SK-N-SH (cell line): Measurements from ENCODE around the gene ZNF580. TPM values are rescaled to one million over a fixed set of nuclear protein-coding genes. Genes with fewer than 3 reads are reported as not detected.

ENCODE experiments used
- CTCF ChIA-PET: fragments of 300-600, 350-600 bp; formaldehyde crosslinking; extraction: SDS; loops from one replicate; lab custom pipeline; 2021; lab: Yijun Ruan, JAX
- POLR2A ChIA-PET: fragments of 350-600 bp; sonication (Branson Sonifier 250); formaldehyde crosslinking; extraction: SDS; loops from one replicate; lab custom pipeline; 2020; ENCODE audit warnings: antibody characterized with exemption, inconsistent platforms; lab: Yijun Ruan, JAX
- DNase-seq: peaks from one replicate; pipeline ENCODE4 v3.0.0; 2012
- H2AFZ ChIP-seq: fragments of 200-600 bp; sonication (generic); 2 replicates; pipeline ENCODE4 v1.8.1; 2016; ENCODE audit warnings: antibody characterized with exemption, mild to moderate bottlenecking, low read depth
- H3F3A ChIP-seq: fragments of 200-600 bp; sonication (generic); replicated peaks from 2 replicates; pipeline ENCODE3; 2016; ENCODE audit warnings: antibody characterized with exemption, mild to moderate bottlenecking; ENCODE audit not compliant: insufficient read depth
- H3K27ac ChIP-seq, 2 experiments: fragments of 200-500 bp in 1 of 2; fragments of 200-600 bp in 1 of 2; sonication (Bioruptor generic) in 1 of 2; sonication (generic), shearing (Covaris generic) in 1 of 2; 2 replicates each; pipeline versions ENCODE4 v1.5.1 to v1.6.1; 2014 to 2016; ENCODE audit warnings: low read depth in 2 of 2, inconsistent platforms in 1 of 2, low read length in 1 of 2, mild to moderate bottlenecking in 1 of 2, mixed read lengths in 1 of 2
- H3K27me3 ChIP-seq: fragments of 200-600 bp; sonication (generic), shearing (Covaris generic); 2 replicates; pipeline ENCODE4 v1.6.1; 2016; ENCODE audit warnings: mixed run types; ENCODE audit not compliant: insufficient read depth
- H3K36me3 ChIP-seq, 2 experiments: fragments of 200-500 bp in 1 of 2; fragments of 200-600 bp in 1 of 2; sonication (Bioruptor generic) in 1 of 2; sonication (generic) in 1 of 2; replicated peaks in 1 of 2; 2 replicates each; pipeline versions ENCODE3 to v1.5.1; 2014 to 2016; ENCODE audit warnings: low read length in 1 of 2, mild to moderate bottlenecking in 1 of 2; ENCODE audit not compliant: insufficient read depth in 2 of 2, control insufficient read depth in 1 of 2
- H3K4me1 ChIP-seq, 2 experiments: fragments of 200-500 bp in 1 of 2; fragments of 200-600 bp in 1 of 2; sonication (Bioruptor generic) in 1 of 2; sonication (generic), shearing (Covaris generic) in 1 of 2; 2 replicates each; pipeline versions ENCODE4 v1.5.1 to v1.6.1; 2014 to 2016; ENCODE audit warnings: low read depth in 1 of 2, low read length in 1 of 2, mixed run types in 1 of 2; ENCODE audit not compliant: insufficient read depth in 2 of 2, control insufficient read depth in 1 of 2
- H3K4me2 ChIP-seq: fragments of 200-600 bp; sonication (generic), shearing (Covaris generic); 2 replicates; pipeline ENCODE4 v1.6.1; 2017; ENCODE audit warnings: mixed run types
- H3K4me3 ChIP-seq, 2 experiments: fragments of 200-500 bp in 1 of 2; fragments of 200-600 bp in 1 of 2; sonication (Bioruptor generic) in 1 of 2; sonication (generic), shearing (Covaris generic) in 1 of 2; 2 replicates each; pipeline versions ENCODE4 v1.5.1 to v1.8.1; 2014 to 2016; ENCODE audit warnings: low read depth in 2 of 2, inconsistent platforms in 1 of 2, low read length in 1 of 2, mild to moderate bottlenecking in 1 of 2, mixed read lengths in 1 of 2, moderate library complexity in 1 of 2
- H3K79me2 ChIP-seq: fragments of 200-600 bp; sonication (generic); 2 replicates; pipeline ENCODE4 v1.8.1; 2017; ENCODE audit warnings: mild to moderate bottlenecking; ENCODE audit not compliant: insufficient read depth
- H3K9ac ChIP-seq: fragments of 200-600 bp; sonication (generic); 2 replicates; pipeline ENCODE4 v1.6.1; 2017; ENCODE audit warnings: mixed run types
- H3K9me2 ChIP-seq: fragments of 200-600 bp; sonication (generic); 2 replicates; pipeline ENCODE4 v1.6.1; 2017; ENCODE audit warnings: mixed run types
- H3K9me3 ChIP-seq: fragments of 200-600 bp; sonication (generic); 2 replicates; pipeline ENCODE4 v1.6.1; 2017; ENCODE audit warnings: mixed run types, mild to moderate bottlenecking, moderate library complexity
- H4K20me1 ChIP-seq: fragments of 200-600 bp; sonication (generic); 2 replicates; pipeline ENCODE4 v1.6.1; 2017; ENCODE audit warnings: mild to moderate bottlenecking, mixed run types; ENCODE audit not compliant: insufficient read depth
- ELF1 ChIP-seq: IDR thresholded peaks from 2 replicates; pipeline ENCODE4 v1.4.0; 2012
- EP300 ChIP-seq, 2 experiments: IDR thresholded peaks; 2 replicates each; pipeline versions ENCODE4 v1.4.0 to v1.6.1; 2012; ENCODE audit warnings: borderline replicate concordance in 1 of 2, low read depth in 1 of 2, low read length in 1 of 2
- EZH2phosphoT487 ChIP-seq: fragments of 200-600 bp; sonication (generic); IDR thresholded peaks from 2 replicates; pipeline ENCODE4 v1.6.1; 2017; ENCODE audit warnings: low read depth, mixed run types, mild to moderate bottlenecking, antibody characterized with exemption, moderate library complexity, borderline replicate concordance
- FOXM1 ChIP-seq: IDR thresholded peaks from 2 replicates; pipeline ENCODE4 v1.4.0; 2012; ENCODE audit warnings: low read depth, mild to moderate bottlenecking
- GABPA ChIP-seq: IDR thresholded peaks from 2 replicates; pipeline ENCODE4 v1.4.0; 2012; ENCODE audit warnings: low read depth, mild to moderate bottlenecking
- GATA2 ChIP-seq: sonication (generic); formaldehyde crosslinking; IDR thresholded peaks from 2 replicates; pipeline ENCODE4 v1.5.0; 2020; ENCODE audit warnings: mild to moderate bottlenecking, missing genetic modification reagents
- IRF3 ChIP-seq: fragments of 150-350 bp; IDR thresholded peaks from 2 replicates; pipeline ENCODE4 v1.6.1; 2016; ENCODE audit warnings: mild to moderate bottlenecking, low read depth, low read length
- JUND ChIP-seq: IDR thresholded peaks from 2 replicates; pipeline ENCODE4 v1.4.0; 2012
- MEF2A ChIP-seq: IDR thresholded peaks from 2 replicates; pipeline ENCODE4 v1.4.0; 2012; ENCODE audit warnings: low read depth, borderline replicate concordance
- NFIC ChIP-seq: IDR thresholded peaks from 2 replicates; pipeline ENCODE4 v1.4.0; 2012; ENCODE audit warnings: borderline replicate concordance
- RFX5 ChIP-seq: IDR thresholded peaks from 2 replicates; pipeline ENCODE4 v1.6.1; 2012; ENCODE audit warnings: mild to moderate bottlenecking, improper control_type of control experiment, low read length
- RXRA ChIP-seq: IDR thresholded peaks from 2 replicates; pipeline ENCODE4 v1.4.0; 2012; ENCODE audit warnings: low read depth, mild to moderate bottlenecking, borderline replicate concordance
- TCF12 ChIP-seq: IDR thresholded peaks from 2 replicates; pipeline ENCODE4 v1.4.0; 2012
- YY1 ChIP-seq: IDR thresholded peaks from 2 replicates; pipeline ENCODE4 v1.4.0; 2012; ENCODE audit warnings: low read depth, mild to moderate bottlenecking
- WGBS: methylation state at CpG from one replicate; pipeline ENCODE4 v1.1.6; 2017; ENCODE audit warnings: low lambda C conversion rate; 5-methylcytosine and 5-hydroxymethylcytosine counted together
- polyA plus RNA-seq, 3 experiments: library from polyadenylated mRNA; depleted of rRNA; stranded (reverse); fragments of >200 nt; gene quantifications; 2 replicates each; pipeline ENCODE4 v1.2.3, GENCODE V29; 2012
- TF ChIP-seq, protein P1 (sequence below): IDR thresholded peaks from 2 replicates; pipeline ENCODE4 v1.6.1; 2012; ENCODE audit warnings: mild to moderate bottlenecking, low read depth, low read length, moderate library complexity

The ZNF580 gene
- polyA plus RNA-seq, 1 of the 3 experiments (the other 2 are of a cell fraction) = 21.9 TPM

DNA sequence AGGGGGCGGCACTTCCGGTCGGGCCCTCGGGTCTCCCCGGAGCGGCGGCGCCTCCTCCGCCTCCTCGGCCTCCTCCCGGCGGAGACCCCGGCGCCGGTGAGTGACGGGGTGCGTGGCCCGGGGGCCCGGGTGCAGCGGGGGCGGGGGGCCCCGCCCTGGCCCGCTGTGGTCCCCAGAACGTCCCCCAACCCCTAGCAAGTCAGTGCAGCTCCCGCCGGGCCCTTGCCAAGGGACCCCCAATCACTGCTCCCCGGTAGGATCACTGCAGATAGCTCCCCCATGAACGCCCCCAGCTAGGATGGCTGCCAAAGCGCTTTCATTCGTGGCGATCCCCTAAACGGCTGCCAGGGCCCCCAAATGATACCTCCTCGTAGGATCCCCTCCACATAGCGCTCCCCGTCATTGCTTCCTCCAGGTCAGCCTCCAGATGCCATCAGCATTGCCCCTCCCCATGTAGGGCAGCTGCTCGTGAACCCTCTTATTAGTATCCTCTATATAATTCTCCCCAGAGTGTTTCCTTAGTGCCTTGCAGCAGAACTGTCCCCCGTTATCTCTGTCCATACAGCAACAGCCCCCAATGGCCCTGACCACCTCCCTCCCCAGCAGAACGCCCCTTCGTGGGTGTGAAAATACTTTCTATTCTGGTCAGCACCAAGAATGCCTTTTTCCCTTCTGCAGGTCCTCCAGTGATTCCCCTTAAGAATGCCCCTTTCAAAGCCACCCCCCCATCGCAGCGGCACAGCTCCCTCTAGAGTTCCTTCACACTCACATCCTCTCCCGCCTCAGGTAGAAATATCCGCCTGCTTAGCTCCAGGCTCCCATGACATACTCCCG, 34.9 kb upstream of the ZNF580 start, which contains the start of gene ZNF865 (continued):
- TF ChIP-seq, protein P1, sequence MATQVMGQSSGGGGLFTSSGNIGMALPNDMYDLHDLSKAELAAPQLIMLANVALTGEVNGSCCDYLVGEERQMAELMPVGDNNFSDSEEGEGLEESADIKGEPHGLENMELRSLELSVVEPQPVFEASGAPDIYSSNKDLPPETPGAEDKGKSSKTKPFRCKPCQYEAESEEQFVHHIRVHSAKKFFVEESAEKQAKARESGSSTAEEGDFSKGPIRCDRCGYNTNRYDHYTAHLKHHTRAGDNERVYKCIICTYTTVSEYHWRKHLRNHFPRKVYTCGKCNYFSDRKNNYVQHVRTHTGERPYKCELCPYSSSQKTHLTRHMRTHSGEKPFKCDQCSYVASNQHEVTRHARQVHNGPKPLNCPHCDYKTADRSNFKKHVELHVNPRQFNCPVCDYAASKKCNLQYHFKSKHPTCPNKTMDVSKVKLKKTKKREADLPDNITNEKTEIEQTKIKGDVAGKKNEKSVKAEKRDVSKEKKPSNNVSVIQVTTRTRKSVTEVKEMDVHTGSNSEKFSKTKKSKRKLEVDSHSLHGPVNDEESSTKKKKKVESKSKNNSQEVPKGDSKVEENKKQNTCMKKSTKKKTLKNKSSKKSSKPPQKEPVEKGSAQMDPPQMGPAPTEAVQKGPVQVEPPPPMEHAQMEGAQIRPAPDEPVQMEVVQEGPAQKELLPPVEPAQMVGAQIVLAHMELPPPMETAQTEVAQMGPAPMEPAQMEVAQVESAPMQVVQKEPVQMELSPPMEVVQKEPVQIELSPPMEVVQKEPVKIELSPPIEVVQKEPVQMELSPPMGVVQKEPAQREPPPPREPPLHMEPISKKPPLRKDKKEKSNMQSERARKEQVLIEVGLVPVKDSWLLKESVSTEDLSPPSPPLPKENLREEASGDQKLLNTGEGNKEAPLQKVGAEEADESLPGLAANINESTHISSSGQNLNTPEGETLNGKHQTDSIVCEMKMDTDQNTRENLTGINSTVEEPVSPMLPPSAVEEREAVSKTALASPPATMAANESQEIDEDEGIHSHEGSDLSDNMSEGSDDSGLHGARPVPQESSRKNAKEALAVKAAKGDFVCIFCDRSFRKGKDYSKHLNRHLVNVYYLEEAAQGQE = no peak
- TF ChIP-seq RFX5 (peak; percentile 91), GATA2 (CRISPR knock-in tag) (no peak), EZH2phosphoT487 (no peak), GABPA (no peak), IRF3 (no peak), TCF12 (no peak), MEF2A (no peak), FOXM1 (no peak), RXRA (no peak), ELF1 (no peak), JUND (no peak), NFIC (no peak), YY1 (no peak)

DNA sequence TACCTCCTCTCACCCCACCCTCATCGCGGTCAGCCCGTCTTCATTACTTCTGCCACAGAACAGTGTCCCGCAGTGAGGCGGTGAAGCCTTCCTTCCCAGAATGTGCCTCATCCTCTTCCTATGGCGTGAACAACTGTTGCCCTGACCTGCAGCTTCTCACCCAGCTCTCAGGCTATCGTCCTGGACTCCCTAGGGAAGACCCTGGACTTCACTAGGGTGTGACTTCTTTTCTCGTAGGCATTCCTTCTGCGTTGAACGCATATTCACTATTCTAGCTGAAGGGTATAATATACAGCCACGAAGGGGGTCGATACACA, 34.4 kb upstream of the ZNF580 start:
- DNase-seq = no peak
- Histone ChIP-seq H3K4me2 (peak overlapping the region; percentile 86), H2AFZ (no peak overlapping the region), H3K79me2 (peaks cover 61% of the 10 kb centered on the region), H3K36me3 (peaks cover 12 to 24% of the 10 kb centered on the region in 2 experiments), H4K20me1 (peaks cover 35% of the 10 kb centered on the region; the same call in 1 of the 2 replicates), H3K27me3 (no peaks in the 10 kb centered on the region), H3K4me3 (peak overlapping the region; percentile 88 to 93), H3F3A (peaks cover 18% of the 10 kb centered on the region), H3K4me1 (peaks cover 3 to 12% of the 10 kb centered on the region in 2 experiments; a peak in 3 of 4 replicates), H3K27ac (peak overlapping the region; percentile 56 to 95; a peak in 3 of 4 replicates), H3K9ac (peak overlapping the region; percentile 93), H3K9me3 (no peaks in the 10 kb centered on the region), H3K9me2 (no peaks in the 10 kb centered on the region)
- WGBS = 18% methylated on average over 12 of the region's 12 CpGs
- ChIA-PET CTCF (interaction anchor here (0.6 to 3.5 kb wide), 23 partner anchors 12 to 379 kb away, joined by 3 to 31 read pairs (median 4); partner anchors contain the start of genes ZNF579, ZNF581, ZNF628 and ZNF784), POLR2A (interaction anchor here (0.8 to 2.0 kb wide), 5 partner anchors 12 to 120 kb away, joined by 3 to 10 read pairs (median 3); partner anchors contain the start of genes ZNF579 and ZNF784)
- TF ChIP-seq EP300 (IDR thresholded peaks at IDR 0.05; ENCODE audit: borderline replicate concordance in 1 of 2, low read depth in 1 of 2, low read length in 1 of 2) (0 out of 4 replicates have a peak, but pooled peaks of 1 of the 2 experiments have one; percentile 16), EZH2phosphoT487 (no peak)
